Right ventricle myocardium inferior (tissue), 1 donor: ENCODE results near the gene BRINP3. TPM values are rescaled to one million over a fixed set of nuclear protein-coding genes. Genes with fewer than 3 reads are reported as not detected.

Source experiments
- ATAC-seq: fragments of 200-7000 bp; cut with Tn5 transposase; one replicate; pipeline ENCODE4 v1.9.1; 2020; ENCODE audit warnings: mild to moderate bottlenecking, moderate library complexity
- DNase-seq: peaks from one replicate; pipeline ENCODE4 v3.0.0; 2021; ENCODE audit errors: missing footprints
- intact Hi-C: fragments of 100-400 bp; cut with DNase I; formaldehyde crosslinking; loops from one replicate; pipeline ENCODE4 v1.11.0; 2022
- total RNA-seq: library from RNA; stranded (reverse); fragmentation: NEBNext Ultra II Directional; extraction: Animal tissue kit (Norgen Biotek cat#: 25700); gene quantifications from one replicate; pipeline ENCODE4 v1.2.1, GENCODE V29; 2021
- donor health status: DM: no; HTN: yes; CAD: no; lungs with severe emphysema.

The BRINP3 gene
- total RNA-seq, 1 donor from 2014 or later, result not detected

GRCh38 chr1:190068304-190068703 lies 409.4 kb downstream of the BRINP3 start:
- DNase-seq, result no peak
- ATAC-seq, result no peak
- intact Hi-C loops, result no loop called here

DNA sequence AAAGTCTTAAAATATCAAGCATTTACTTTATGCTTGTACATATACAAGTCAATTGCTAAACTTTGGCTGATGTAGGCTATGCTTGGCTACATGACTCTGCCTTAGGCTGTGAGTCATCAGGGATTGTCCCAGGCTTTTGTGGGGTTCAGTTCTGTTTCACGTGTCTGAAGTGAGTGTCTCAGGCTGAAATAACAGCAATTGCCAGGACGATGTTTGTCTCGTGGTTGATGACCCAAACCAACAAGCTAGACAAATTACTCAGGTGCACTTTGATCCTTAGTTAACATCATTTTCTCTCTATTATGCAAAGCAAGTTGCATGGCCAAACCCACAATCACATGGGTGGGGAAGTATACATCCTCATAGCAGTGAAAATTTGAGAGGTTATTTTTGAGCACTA lies 410.1 kb downstream of the BRINP3 start:
- DNase-seq (no peak), ATAC-seq (no peak)
- intact Hi-C loops, result no loop called here

DNA sequence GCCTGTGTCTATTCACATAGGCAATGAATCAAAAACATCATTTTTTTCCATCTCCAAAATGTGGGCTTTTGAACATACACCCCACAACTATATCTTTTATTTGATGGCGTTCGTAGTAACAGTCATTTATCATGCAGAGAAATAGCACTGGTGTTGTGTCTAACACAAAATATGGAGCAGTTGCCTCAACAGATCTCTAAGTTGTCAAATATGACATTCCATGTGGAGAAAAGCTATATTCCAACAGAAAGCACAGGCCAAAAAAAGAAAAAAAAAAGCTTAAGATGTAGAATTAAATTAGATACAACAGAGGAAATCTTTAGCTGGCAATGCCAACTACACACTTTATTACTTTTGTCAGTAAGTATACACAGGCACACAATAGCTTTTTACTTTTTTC lies 411.7 kb downstream of the BRINP3 start:
- ATAC-seq (no peak), DNase-seq (no peak)
- intact Hi-C loops, result no loop called here

- DNase-seq (no peak), ATAC-seq (no peak)
- intact Hi-C loops, result no loop called here
Measured at GRCh38 chr1:190049314-190049713, 428.4 kb downstream of the BRINP3 start.
